ENCODE results near the gene ZDHHC1. TPM values are rescaled to one million over a fixed set of nuclear protein-coding genes. Genes with fewer than 3 reads are reported as not detected.

Gene ZDHHC1
- total and polyA plus RNA-seq, 2 of the 13 experiments (the other 11 are each of a cell fraction or from before 2014, with no cell fraction given): 0.51 to 1.1 TPM

GRCh38 chr16:67430977-67431774 is 14.9 kb upstream of the ZDHHC1 start, which contains the start of gene HSD11B2 (continued):
- no peak for TF ChIP-seq TEF (CRISPR knock-in tag; IDR thresholded peaks at IDR 0.05)
- TF ChIP-seq ZFP91 (CRISPR knock-in tag; IDR thresholded peaks at IDR 0.05; ENCODE audit: borderline replicate concordance): no peak
- peak; percentile 30 for TF ChIP-seq MED13 (CRISPR knock-in tag; IDR thresholded peaks at IDR 0.05)
- TF ChIP-seq CREBL2 (CRISPR knock-in tag; IDR thresholded peaks at IDR 0.05; ENCODE audit: borderline replicate concordance): no peak
- no peak for TF ChIP-seq CBFB (CRISPR knock-in tag; IDR thresholded peaks at IDR 0.05)
- TF ChIP-seq PAWR (CRISPR knock-in tag; IDR thresholded peaks at IDR 0.05; ENCODE audit: borderline replicate concordance): no peak
- TF ChIP-seq EED (CRISPR knock-in tag; IDR thresholded peaks at IDR 0.05): no peak
- TF ChIP-seq ZNF414 (CRISPR knock-in tag; IDR thresholded peaks at IDR 0.05): no peak
- TF ChIP-seq ZNF674 (CRISPR knock-in tag; IDR thresholded peaks at IDR 0.05; ENCODE audit: low read depth): no peak
- no peak for TF ChIP-seq GATAD2A (CRISPR knock-in tag; IDR thresholded peaks at IDR 0.05)
- TF ChIP-seq ZBTB8A (CRISPR knock-in tag; IDR thresholded peaks at IDR 0.05; ENCODE audit: borderline replicate concordance, low read depth): no peak
- no peak for TF ChIP-seq ZNF34 (CRISPR knock-in tag; IDR thresholded peaks at IDR 0.05; ENCODE audit: borderline replicate concordance)
- no peak for TF ChIP-seq FOXP1 (IDR thresholded peaks at IDR 0.05)
- no peak for TF ChIP-seq FOXP1 (CRISPR knock-in tag; IDR thresholded peaks at IDR 0.05)
- no peak for TF ChIP-seq TRIM24 (CRISPR knock-in tag; IDR thresholded peaks at IDR 0.05)
- TF ChIP-seq UBTF (CRISPR knock-in tag; IDR thresholded peaks at IDR 0.05): peak; percentile 44
- TF ChIP-seq HOXA9 (CRISPR knock-in tag; IDR thresholded peaks at IDR 0.05; ENCODE audit: borderline replicate concordance): no peak; the same call in 1 of the 2 replicates
- no peak for TF ChIP-seq ZNF564 (CRISPR knock-in tag; IDR thresholded peaks at IDR 0.05)

Measured in HepG2 (cell line).